IMR-90 (cell line): Measurements from ENCODE around the gene ATMIN. TPM values are rescaled to one million over a fixed set of nuclear protein-coding genes. Genes with fewer than 3 reads are reported as not detected.

Experiments
- ATAC-seq: fragments of 200-7000 bp; cut with Tn5 transposase; 2 replicates; pipeline ENCODE4 v1.9.1; 2020; ENCODE audit warnings: low read depth, mild to moderate bottlenecking, moderate library complexity
- BruUV-seq: library from RNA; stranded (reverse); fragments of 400-500 nt; replicated peaks from 2 replicates; lab custom pipeline; 2021; lab: Mats Ljungman, UMichigan
- CTCF ChIA-PET: fragments of 300-600 bp; formaldehyde crosslinking; extraction: SDS; loops from one replicate; lab custom pipeline; 2021; ENCODE audit warnings: antibody characterized with exemption; lab: Yijun Ruan, JAX
- POLR2A ChIA-PET: fragments of 300-600 bp; sonication (Branson Sonifier 250); formaldehyde crosslinking; loops from one replicate; lab custom pipeline; 2022; ENCODE audit warnings: antibody characterized with exemption; ENCODE audit not compliant: unreplicated experiment; lab: Charles Lee
- DNase-seq: peaks from one replicate; pipeline ENCODE4 v3.0.0; 2013
- H2AFZ ChIP-seq: replicated peaks from 2 replicates; pipeline ENCODE3; 2013; ENCODE audit warnings: low read length, mild to moderate bottlenecking; ENCODE audit not compliant: poor library complexity
- H2AK5ac ChIP-seq: 2 replicates; pipeline ENCODE4 v1.6.1; 2013; ENCODE audit warnings: low read depth, low read length, inconsistent platforms
- H2AK9ac ChIP-seq: replicated peaks from 2 replicates; pipeline ENCODE3; 2013; ENCODE audit warnings: mild to moderate bottlenecking, low read depth, low read length, moderate library complexity; ENCODE audit not compliant: poor library complexity
- H2BK120ac ChIP-seq: 2 replicates; pipeline ENCODE4 v1.6.1; 2013; ENCODE audit warnings: low read depth, low read length, inconsistent platforms
- H2BK15ac ChIP-seq: 3 replicates; pipeline ENCODE4 v1.6.1; 2013; ENCODE audit warnings: low read depth, low read length, inconsistent platforms
- H2BK20ac ChIP-seq: 2 replicates; pipeline ENCODE4 v1.6.1; 2013; ENCODE audit warnings: low read depth, mild to moderate bottlenecking, inconsistent platforms, low read length, moderate library complexity
- H2BK5ac ChIP-seq: 2 replicates; pipeline ENCODE4 v1.6.1; 2013; ENCODE audit warnings: mild to moderate bottlenecking, low read depth, low read length, inconsistent platforms; ENCODE audit not compliant: poor library complexity, severe bottlenecking
- H3K14ac ChIP-seq: replicated peaks from 2 replicates; pipeline ENCODE4 v1.6.1; 2013; ENCODE audit warnings: low read depth, low read length, inconsistent platforms
- H3K18ac ChIP-seq: 2 replicates; pipeline ENCODE4 v1.6.1; 2013; ENCODE audit warnings: low read depth, low read length, control low read depth
- H3K23ac ChIP-seq: 2 replicates; pipeline ENCODE4 v1.6.1; 2013; ENCODE audit warnings: low read depth, low read length, inconsistent platforms
- H3K27ac ChIP-seq: 2 replicates; pipeline ENCODE4 v1.5.1; 2013; ENCODE audit warnings: mild to moderate bottlenecking, control low read depth, low read length; ENCODE audit not compliant: insufficient read depth
- H3K27me3 ChIP-seq: 2 replicates; pipeline ENCODE4 v1.6.1; 2013; ENCODE audit warnings: low read length; ENCODE audit not compliant: control insufficient read depth, insufficient read depth
- H3K36me3 ChIP-seq: 2 replicates; pipeline ENCODE4 v1.6.1; 2013; ENCODE audit warnings: low read length, mixed read lengths; ENCODE audit not compliant: control insufficient read depth, insufficient read depth
- H3K4ac ChIP-seq: 2 replicates; pipeline ENCODE4 v1.6.1; 2013; ENCODE audit warnings: low read depth, low read length, inconsistent platforms
- H3K4me1 ChIP-seq: 2 replicates; pipeline ENCODE4 v1.6.1; 2013; ENCODE audit warnings: low read length, mixed read lengths; ENCODE audit not compliant: control insufficient read depth, insufficient read depth
- H3K4me2 ChIP-seq: 2 replicates; pipeline ENCODE4 v1.6.1; 2013; ENCODE audit warnings: low read depth, mild to moderate bottlenecking, control low read depth, low read length, moderate library complexity
- H3K4me3 ChIP-seq: 2 replicates; pipeline ENCODE4 v1.5.1; 2013; ENCODE audit warnings: low read depth, mild to moderate bottlenecking, control low read depth, low read length, moderate library complexity; ENCODE audit not compliant: insufficient read depth
- H3K56ac ChIP-seq: 2 replicates; pipeline ENCODE4 v1.6.1; 2013; ENCODE audit warnings: low read length, inconsistent platforms; ENCODE audit not compliant: insufficient read depth; ENCODE audit errors: extremely low read depth
- H3K79me1 ChIP-seq, 2 experiments: 2 replicates each; pipeline ENCODE4 v1.6.1; 2013; ENCODE audit warnings: low read length in 2 of 2, inconsistent platforms in 1 of 2, low read depth in 1 of 2
- H3K9ac ChIP-seq: 2 replicates; pipeline ENCODE4 v1.6.1; 2013; ENCODE audit warnings: low read depth, low read length, control low read depth
- H3K9me1 ChIP-seq: 2 replicates; pipeline ENCODE4 v1.6.1; 2013; ENCODE audit warnings: low read length, inconsistent platforms; ENCODE audit not compliant: insufficient read depth
- H3K9me3 ChIP-seq: 2 replicates; pipeline ENCODE4 v1.6.1; 2013; ENCODE audit warnings: low read length; ENCODE audit not compliant: control insufficient read depth, insufficient read depth
- H4K20me1 ChIP-seq: 2 replicates; pipeline ENCODE4 v1.6.1; 2013; ENCODE audit warnings: low read length, inconsistent platforms; ENCODE audit not compliant: insufficient read depth
- H4K5ac ChIP-seq: 2 replicates; pipeline ENCODE4 v1.6.1; 2013; ENCODE audit warnings: mild to moderate bottlenecking, low read depth, low read length, control low read depth
- H4K8ac ChIP-seq, 2 experiments: 2 replicates each; pipeline ENCODE4 v1.6.1; 2013; ENCODE audit warnings: low read depth in 2 of 2, low read length in 2 of 2, control low read depth in 1 of 2, inconsistent platforms in 1 of 2
- H4K91ac ChIP-seq: 2 replicates; pipeline ENCODE4 v1.6.1; 2013; ENCODE audit warnings: low read depth, low read length, inconsistent platforms; ENCODE audit not compliant: insufficient read depth
- BHLHE40 ChIP-seq: fragments of 150-350 bp; IDR thresholded peaks from 2 replicates; pipeline ENCODE4 v1.6.1; 2016; ENCODE audit warnings: mild to moderate bottlenecking, low read depth, low read length
- FOS ChIP-seq: fragments of 150-350 bp; IDR thresholded peaks from 2 replicates; pipeline ENCODE4 v1.6.1; 2016; ENCODE audit warnings: low read depth, low read length
- MAFK ChIP-seq: IDR thresholded peaks from 2 replicates; pipeline ENCODE4 v1.6.1; 2012; ENCODE audit warnings: low read depth, low read length, improper control_type of control experiment
- MXI1 ChIP-seq: IDR thresholded peaks from 2 replicates; pipeline ENCODE4 v1.6.1; 2012; ENCODE audit warnings: low read depth, mild to moderate bottlenecking, low read length, moderate library complexity, borderline replicate concordance
- NFE2L2 ChIP-seq: fragments of 150-350 bp; IDR thresholded peaks from 2 replicates; pipeline ENCODE4 v1.6.1; 2016; ENCODE audit warnings: low read depth, mild to moderate bottlenecking, low read length
- POLR2A ChIP-seq: IDR thresholded peaks from 2 replicates; pipeline ENCODE4 v1.6.1; 2012; ENCODE audit warnings: mild to moderate bottlenecking, low read depth, low read length
- RAD21 ChIP-seq: IDR thresholded peaks from 2 replicates; pipeline ENCODE4 v1.6.1; 2012; ENCODE audit warnings: low read length, improper control_type of control experiment
- SMC3 ChIP-seq: fragments of 150-350 bp; IDR thresholded peaks from 2 replicates; pipeline ENCODE4 v1.6.1; 2016; ENCODE audit warnings: low read depth, mild to moderate bottlenecking, antibody characterized with exemption, low read length, moderate library complexity
- USF2 ChIP-seq: fragments of 150-350 bp; IDR thresholded peaks from 2 replicates; pipeline ENCODE4 v1.6.1; 2017; ENCODE audit warnings: mild to moderate bottlenecking, antibody characterized with exemption, low read length, low read depth
- WGBS, 2 experiments: methylation state at CpG; one replicate each; pipeline versions ENCODE4 v1.1.5 to v1.1.7; 2013; ENCODE audit warnings: missing lambda C conversion rate in 2 of 2; ENCODE audit not compliant: insufficient read length in 1 of 2; ENCODE audit errors: extremely low coverage in 2 of 2; 5-methylcytosine and 5-hydroxymethylcytosine counted together
- dilution Hi-C: fragments of 300-500 bp; cut with HindIII; formaldehyde crosslinking; loops from one replicate; pipeline ENCODE4 v1.14.3; 2018; ENCODE audit warnings: low sequenced_read_pairs; ENCODE audit not compliant: unreplicated experiment
- in situ Hi-C: fragments of 300-500 bp; cut with MboI; formaldehyde crosslinking; loops from 3 replicates; pipeline ENCODE4 v1.14.3; 2019; ENCODE audit warnings: low sequenced_read_pairs, inconsistent platforms, mixed read lengths
- intact Hi-C: fragments of 100-400 bp; cut with micrococcal nuclease; formaldehyde crosslinking; loops from 2 replicates; pipeline ENCODE4 v1.10.0; 2022
- polyA plus RNA-seq, 3 experiments: library from polyadenylated mRNA; depleted of rRNA; stranded (reverse); fragments of >200 nt; gene quantifications; 2 replicates each; pipeline ENCODE4 v1.2.3, GENCODE V29; 2012; ENCODE audit warnings: low replicate concordance in 1 of 3
- total RNA-seq: library from RNA; depleted of rRNA; stranded (reverse); fragments of >200 nt; gene quantifications from 2 replicates; pipeline ENCODE4 v1.2.3, GENCODE V29; 2012

ATMIN gene
- total and polyA plus RNA-seq, 2 of the 4 experiments (the other 2 are of a cell fraction) = 15.8 to 45.9 TPM

GRCh38 chr16:81036751-81037350, 1.2 kb downstream of the ATMIN start:
- Histone ChIP-seq H3K9me3 (no peaks in the 10 kb centered on the region), H3K4ac (no peak overlapping the region), H2AFZ (peak overlapping the region; percentile 93), H2BK15ac (no peak overlapping the region), H3K4me2 (peak overlapping the region; percentile 94), H3K36me3 (peaks cover 8% of the 10 kb centered on the region), H3K9ac (peak overlapping the region; percentile 79), H2BK5ac (no peak overlapping the region), H4K91ac (no peak overlapping the region), H4K5ac (no peak overlapping the region), H2AK5ac (peak overlapping the region; percentile 3; the same call in 1 of the 2 replicates), H2AK9ac (peak overlapping the region; percentile 49), H3K4me1 (peaks cover 2% of the 10 kb centered on the region; the same call in 1 of the 2 replicates), H3K14ac (peak overlapping the region; percentile 1; the same call in 1 of the 2 replicates), H2BK20ac (no peak overlapping the region), H2BK120ac (no peak overlapping the region), H3K56ac (no peak overlapping the region), H4K20me1 (peaks cover 9% of the 10 kb centered on the region; the same call in 1 of the 2 replicates), H3K27me3 (no peaks in the 10 kb centered on the region), H3K27ac (peak overlapping the region; percentile 2), H4K8ac (peak overlapping the region in 1 of 2 experiments; percentile 22; a peak in 2 of 4 replicates), H3K18ac (no peak overlapping the region), H3K23ac (peak overlapping the region; percentile 22), H3K79me1 (peaks cover 35 to 38% of the 10 kb centered on the region in 2 experiments), H3K4me3 (peak overlapping the region; percentile 89), H3K9me1 (peaks cover 16% of the 10 kb centered on the region; the same call in 1 of the 2 replicates)
- dilution Hi-C loops (no loop called here), intact Hi-C loops (loop anchor here (5.0 kb wide), 3 partner anchors 40 to 170 kb away; partner anchors contain the start of genes C16orf46 and GCSH), in situ Hi-C loops (loop anchor here (25.0 kb wide), 1 partner anchor 700 kb away; no protein-coding TSS in a partner anchor)
- no TSS peak for BruUV-seq
- WGBS, 2 experiments = 36% methylated on average over 1 of the region's 10 CpGs; no CpG with 5 or more reads in 1 of the 2 experiments
- POLR2A ChIA-PET = no interaction called here
- ATAC-seq (no peak; the same call in 1 of the 2 replicates), DNase-seq (no peak)
- TF ChIP-seq FOS (no peak), MXI1 (no peak), POLR2A (no peak), USF2 (no peak), RAD21 (no peak), MAFK (no peak), BHLHE40 (no peak), NFE2L2 (peak; percentile 66), SMC3 (no peak)
- CTCF ChIA-PET = interaction anchor here (0.7 to 1.3 kb wide), 3 partner anchors 10 to 426 kb away, joined by 3 to 6 read pairs (median 3); no protein-coding TSS in a partner anchor
